ENCODE results near the gene KRTAP8-1. TPM values are rescaled to one million over a fixed set of nuclear protein-coding genes. Genes with fewer than 3 reads are reported as not detected.

The KRTAP8-1 gene
- total RNA-seq, 1 experiment from 2014 or later, result not detected

DNA sequence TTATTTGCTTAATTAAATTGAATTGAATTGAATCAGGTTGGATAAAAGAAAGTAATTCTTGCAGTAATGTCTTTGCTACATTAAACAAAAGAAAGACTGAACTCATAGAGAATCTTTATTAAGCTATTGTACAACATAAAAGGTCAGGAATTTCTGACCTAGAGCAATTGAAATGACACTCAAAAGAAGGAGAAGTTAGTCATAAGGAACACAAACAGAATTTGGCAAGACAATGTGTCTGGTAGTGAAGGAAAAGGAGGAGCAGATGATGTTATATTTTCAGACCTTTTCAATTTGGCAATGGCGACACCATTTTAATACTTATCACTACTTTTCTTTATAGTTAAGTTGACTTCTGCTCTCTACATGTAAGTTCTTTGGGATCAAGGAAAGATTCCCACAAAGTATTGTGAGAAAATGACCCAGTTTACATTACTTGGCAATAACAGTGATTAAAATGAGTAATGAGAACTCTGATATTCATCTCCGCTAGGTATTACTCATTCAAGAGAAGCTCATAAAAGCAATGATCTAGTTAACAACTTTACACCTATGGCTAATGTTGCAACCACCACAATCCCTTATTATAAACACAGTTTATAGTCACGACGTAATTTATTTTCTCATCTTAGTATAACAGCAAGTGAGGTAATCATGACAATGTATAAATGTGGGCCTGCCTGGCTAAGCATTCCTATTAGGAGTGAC lies 43.2 kb downstream of the KRTAP8-1 start:
- Mint-ChIP-seq H3K4me3 (no peak overlapping the region), H3K27ac (no peak overlapping the region), H3K4me1 (no peaks in the 10 kb centered on the region), H3K36me3 (no peaks in the 10 kb centered on the region), H3K9me3 (peaks cover 6% of the 10 kb centered on the region), H3K27me3 (ENCODE audit: low read depth) (no peaks in the 10 kb centered on the region)
- CTCF ChIA-PET, result interaction anchor here (0.9 kb wide), 1 partner anchor 9 kb away, joined by 4 read pairs; no protein-coding TSS in a partner anchor
- POLR2A ChIA-PET, result no interaction called here
- ATAC-seq, result no peak
- TF ChIP-seq CBFB (CRISPR knock-in tag; IDR thresholded peaks at IDR 0.05; ENCODE audit: low read depth) (no peak), ZNF317 (CRISPR knock-in tag; IDR thresholded peaks at IDR 0.05; ENCODE audit: borderline replicate concordance, low read depth) (no peak), SMAD4 (CRISPR knock-in tag; IDR thresholded peaks at IDR 0.05) (no peak), ETV6 (CRISPR knock-in tag; IDR thresholded peaks at IDR 0.05) (no peak), ZNF121 (CRISPR knock-in tag; IDR thresholded peaks at IDR 0.05) (no peak), TCF7 (CRISPR knock-in tag; IDR thresholded peaks at IDR 0.05; ENCODE audit: low read depth) (no peak)
- TF ChIP-seq, protein P1, sequence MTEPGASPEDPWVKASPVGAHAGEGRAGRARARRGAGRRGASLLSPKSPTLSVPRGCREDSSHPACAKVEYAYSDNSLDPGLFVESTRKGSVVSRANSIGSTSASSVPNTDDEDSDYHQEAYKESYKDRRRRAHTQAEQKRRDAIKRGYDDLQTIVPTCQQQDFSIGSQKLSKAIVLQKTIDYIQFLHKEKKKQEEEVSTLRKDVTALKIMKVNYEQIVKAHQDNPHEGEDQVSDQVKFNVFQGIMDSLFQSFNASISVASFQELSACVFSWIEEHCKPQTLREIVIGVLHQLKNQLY (CRISPR knock-in tag; IDR thresholded peaks at IDR 0.05), result no peak
- TF ChIP-seq, protein P2, sequence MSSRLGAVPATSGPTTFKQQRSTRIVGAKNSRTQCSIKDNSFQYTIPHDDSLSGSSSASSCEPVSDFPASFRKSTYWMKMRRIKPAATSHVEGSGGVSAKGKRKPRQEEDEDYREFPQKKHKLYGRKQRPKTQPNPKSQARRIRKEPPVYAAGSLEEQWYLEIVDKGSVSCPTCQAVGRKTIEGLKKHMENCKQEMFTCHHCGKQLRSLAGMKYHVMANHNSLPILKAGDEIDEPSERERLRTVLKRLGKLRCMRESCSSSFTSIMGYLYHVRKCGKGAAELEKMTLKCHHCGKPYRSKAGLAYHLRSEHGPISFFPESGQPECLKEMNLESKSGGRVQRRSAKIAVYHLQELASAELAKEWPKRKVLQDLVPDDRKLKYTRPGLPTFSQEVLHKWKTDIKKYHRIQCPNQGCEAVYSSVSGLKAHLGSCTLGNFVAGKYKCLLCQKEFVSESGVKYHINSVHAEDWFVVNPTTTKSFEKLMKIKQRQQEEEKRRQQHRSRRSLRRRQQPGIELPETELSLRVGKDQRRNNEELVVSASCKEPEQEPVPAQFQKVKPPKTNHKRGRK (CRISPR knock-in tag; IDR thresholded peaks at IDR 0.05; ENCODE audit: borderline replicate concordance), result no peak
- TF ChIP-seq, protein P3, sequence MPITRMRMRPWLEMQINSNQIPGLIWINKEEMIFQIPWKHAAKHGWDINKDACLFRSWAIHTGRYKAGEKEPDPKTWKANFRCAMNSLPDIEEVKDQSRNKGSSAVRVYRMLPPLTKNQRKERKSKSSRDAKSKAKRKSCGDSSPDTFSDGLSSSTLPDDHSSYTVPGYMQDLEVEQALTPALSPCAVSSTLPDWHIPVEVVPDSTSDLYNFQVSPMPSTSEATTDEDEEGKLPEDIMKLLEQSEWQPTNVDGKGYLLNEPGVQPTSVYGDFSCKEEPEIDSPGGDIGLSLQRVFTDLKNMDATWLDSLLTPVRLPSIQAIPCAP (CRISPR knock-in tag; IDR thresholded peaks at IDR 0.05), result no peak
- TF ChIP-seq, protein P4, sequence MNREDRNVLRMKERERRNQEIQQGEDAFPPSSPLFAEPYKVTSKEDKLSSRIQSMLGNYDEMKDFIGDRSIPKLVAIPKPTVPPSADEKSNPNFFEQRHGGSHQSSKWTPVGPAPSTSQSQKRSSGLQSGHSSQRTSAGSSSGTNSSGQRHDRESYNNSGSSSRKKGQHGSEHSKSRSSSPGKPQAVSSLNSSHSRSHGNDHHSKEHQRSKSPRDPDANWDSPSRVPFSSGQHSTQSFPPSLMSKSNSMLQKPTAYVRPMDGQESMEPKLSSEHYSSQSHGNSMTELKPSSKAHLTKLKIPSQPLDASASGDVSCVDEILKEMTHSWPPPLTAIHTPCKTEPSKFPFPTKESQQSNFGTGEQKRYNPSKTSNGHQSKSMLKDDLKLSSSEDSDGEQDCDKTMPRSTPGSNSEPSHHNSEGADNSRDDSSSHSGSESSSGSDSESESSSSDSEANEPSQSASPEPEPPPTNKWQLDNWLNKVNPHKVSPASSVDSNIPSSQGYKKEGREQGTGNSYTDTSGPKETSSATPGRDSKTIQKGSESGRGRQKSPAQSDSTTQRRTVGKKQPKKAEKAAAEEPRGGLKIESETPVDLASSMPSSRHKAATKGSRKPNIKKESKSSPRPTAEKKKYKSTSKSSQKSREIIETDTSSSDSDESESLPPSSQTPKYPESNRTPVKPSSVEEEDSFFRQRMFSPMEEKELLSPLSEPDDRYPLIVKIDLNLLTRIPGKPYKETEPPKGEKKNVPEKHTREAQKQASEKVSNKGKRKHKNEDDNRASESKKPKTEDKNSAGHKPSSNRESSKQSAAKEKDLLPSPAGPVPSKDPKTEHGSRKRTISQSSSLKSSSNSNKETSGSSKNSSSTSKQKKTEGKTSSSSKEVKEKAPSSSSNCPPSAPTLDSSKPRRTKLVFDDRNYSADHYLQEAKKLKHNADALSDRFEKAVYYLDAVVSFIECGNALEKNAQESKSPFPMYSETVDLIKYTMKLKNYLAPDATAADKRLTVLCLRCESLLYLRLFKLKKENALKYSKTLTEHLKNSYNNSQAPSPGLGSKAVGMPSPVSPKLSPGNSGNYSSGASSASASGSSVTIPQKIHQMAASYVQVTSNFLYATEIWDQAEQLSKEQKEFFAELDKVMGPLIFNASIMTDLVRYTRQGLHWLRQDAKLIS (CRISPR knock-in tag; IDR thresholded peaks at IDR 0.05; ENCODE audit: borderline replicate concordance), result no peak
- TF ChIP-seq, protein P5, sequence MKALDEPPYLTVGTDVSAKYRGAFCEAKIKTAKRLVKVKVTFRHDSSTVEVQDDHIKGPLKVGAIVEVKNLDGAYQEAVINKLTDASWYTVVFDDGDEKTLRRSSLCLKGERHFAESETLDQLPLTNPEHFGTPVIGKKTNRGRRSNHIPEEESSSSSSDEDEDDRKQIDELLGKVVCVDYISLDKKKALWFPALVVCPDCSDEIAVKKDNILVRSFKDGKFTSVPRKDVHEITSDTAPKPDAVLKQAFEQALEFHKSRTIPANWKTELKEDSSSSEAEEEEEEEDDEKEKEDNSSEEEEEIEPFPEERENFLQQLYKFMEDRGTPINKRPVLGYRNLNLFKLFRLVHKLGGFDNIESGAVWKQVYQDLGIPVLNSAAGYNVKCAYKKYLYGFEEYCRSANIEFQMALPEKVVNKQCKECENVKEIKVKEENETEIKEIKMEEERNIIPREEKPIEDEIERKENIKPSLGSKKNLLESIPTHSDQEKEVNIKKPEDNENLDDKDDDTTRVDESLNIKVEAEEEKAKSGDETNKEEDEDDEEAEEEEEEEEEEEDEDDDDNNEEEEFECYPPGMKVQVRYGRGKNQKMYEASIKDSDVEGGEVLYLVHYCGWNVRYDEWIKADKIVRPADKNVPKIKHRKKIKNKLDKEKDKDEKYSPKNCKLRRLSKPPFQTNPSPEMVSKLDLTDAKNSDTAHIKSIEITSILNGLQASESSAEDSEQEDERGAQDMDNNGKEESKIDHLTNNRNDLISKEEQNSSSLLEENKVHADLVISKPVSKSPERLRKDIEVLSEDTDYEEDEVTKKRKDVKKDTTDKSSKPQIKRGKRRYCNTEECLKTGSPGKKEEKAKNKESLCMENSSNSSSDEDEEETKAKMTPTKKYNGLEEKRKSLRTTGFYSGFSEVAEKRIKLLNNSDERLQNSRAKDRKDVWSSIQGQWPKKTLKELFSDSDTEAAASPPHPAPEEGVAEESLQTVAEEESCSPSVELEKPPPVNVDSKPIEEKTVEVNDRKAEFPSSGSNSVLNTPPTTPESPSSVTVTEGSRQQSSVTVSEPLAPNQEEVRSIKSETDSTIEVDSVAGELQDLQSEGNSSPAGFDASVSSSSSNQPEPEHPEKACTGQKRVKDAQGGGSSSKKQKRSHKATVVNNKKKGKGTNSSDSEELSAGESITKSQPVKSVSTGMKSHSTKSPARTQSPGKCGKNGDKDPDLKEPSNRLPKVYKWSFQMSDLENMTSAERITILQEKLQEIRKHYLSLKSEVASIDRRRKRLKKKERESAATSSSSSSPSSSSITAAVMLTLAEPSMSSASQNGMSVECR (CRISPR knock-in tag; IDR thresholded peaks at IDR 0.05; ENCODE audit: borderline replicate concordance), result no peak
- DNase-seq (ENCODE audit: low spot score), result no peak

Other genes with a start within 250 kb of the KRTAP8-1 start
- not detected in 3 replicates for gene KRTAP22-2, start 222.9 kb downstream of the KRTAP8-1 start, total RNA-seq (2021)
- not detected in 3 replicates for gene KRTAP6-3, start 220.8 kb downstream of the KRTAP8-1 start, total RNA-seq (2021)
- not detected in 3 replicates for gene KRTAP6-2, start 214.4 kb downstream of the KRTAP8-1 start, total RNA-seq (2021)
- not detected in 3 replicates for gene KRTAP22-1, start 212.2 kb downstream of the KRTAP8-1 start, total RNA-seq (2021)
- gene KRTAP6-1, start 199.3 kb downstream of the KRTAP8-1 start, total RNA-seq (2021), result not detected in 3 replicates
- not detected in 3 replicates for gene KRTAP20-1, start 196.8 kb downstream of the KRTAP8-1 start, total RNA-seq (2021)
- gene KRTAP20-4, start 192.6 kb downstream of the KRTAP8-1 start, total RNA-seq (2021), result not detected in 3 replicates
- not detected in 3 replicates for gene KRTAP20-2, start 178.1 kb downstream of the KRTAP8-1 start, total RNA-seq (2021)
- not detected in 3 replicates for gene KRTAP20-3, start 170.4 kb downstream of the KRTAP8-1 start, total RNA-seq (2021)
- not detected in 3 replicates for gene KRTAP21-3, start 94.5 kb downstream of the KRTAP8-1 start, total RNA-seq (2021)
- gene KRTAP21-2, start 66.0 kb downstream of the KRTAP8-1 start, total RNA-seq (2021), result not detected in 3 replicates
- not detected in 3 replicates for gene KRTAP21-1, start 57.8 kb downstream of the KRTAP8-1 start, total RNA-seq (2021)
- not detected in 3 replicates for gene KRTAP7-1, start 16.5 kb upstream of the KRTAP8-1 start, total RNA-seq (2021)
- not detected in 3 replicates for gene KRTAP11-1, start 68.3 kb upstream of the KRTAP8-1 start, total RNA-seq (2021)
- not detected in 3 replicates for gene KRTAP19-8, start 225.2 kb upstream of the KRTAP8-1 start, total RNA-seq (2021)

Measured in WTC11 (cell line).